HEK293T (cell line): ENCODE measurements around the gene TNFAIP8L2.

ENCODE experiments used
- ARNT ChIP-seq: fragments of 450-650 bp; IDR thresholded peaks from 2 replicates; pipeline ENCODE4 v1.6.1; 2017; ENCODE audit warnings: mild to moderate bottlenecking
- BHLHE40 ChIP-seq: fragments of 450-650 bp; IDR thresholded peaks from 2 replicates; pipeline ENCODE4 v1.6.1; 2016; ENCODE audit warnings: mild to moderate bottlenecking, moderate library complexity, borderline replicate concordance
- CTBP1 ChIP-seq: fragments of 450-650 bp; IDR thresholded peaks from 2 replicates; pipeline ENCODE4 v1.6.1; 2016; ENCODE audit warnings: borderline replicate concordance
- ELF4 ChIP-seq: fragments of 450-650 bp; IDR thresholded peaks from 2 replicates; pipeline ENCODE4 v1.6.1; 2017; ENCODE audit warnings: antibody characterized with exemption
- FOXA1 ChIP-seq: fragments of 450-650 bp; IDR thresholded peaks from 2 replicates; pipeline ENCODE4 v1.6.1; 2016; ENCODE audit warnings: mild to moderate bottlenecking
- FOXK2 ChIP-seq: fragments of 450-650 bp; IDR thresholded peaks from 2 replicates; pipeline ENCODE4 v1.6.1; 2016; ENCODE audit warnings: mild to moderate bottlenecking
- FOXM1 ChIP-seq: fragments of 450-650 bp; IDR thresholded peaks from 2 replicates; pipeline ENCODE4 v1.6.1; 2017; ENCODE audit warnings: mild to moderate bottlenecking, borderline replicate concordance
- HDGF ChIP-seq: fragments of 450-650 bp; IDR thresholded peaks from 2 replicates; pipeline ENCODE4 v1.6.1; 2017; ENCODE audit warnings: antibody characterized with exemption, borderline replicate concordance
- NFRKB ChIP-seq: fragments of 450-650 bp; IDR thresholded peaks from 2 replicates; pipeline ENCODE4 v1.6.1; 2016; ENCODE audit warnings: mild to moderate bottlenecking, moderate library complexity
- PKNOX1 ChIP-seq: fragments of 450-650 bp; IDR thresholded peaks from 2 replicates; pipeline ENCODE4 v1.6.1; 2016
- SP1 ChIP-seq: fragments of 450-650 bp; IDR thresholded peaks from 2 replicates; pipeline ENCODE4 v1.6.1; 2017
- TARDBP ChIP-seq: fragments of 450-650 bp; IDR thresholded peaks from 2 replicates; pipeline ENCODE4 v1.6.1; 2016

DNA sequence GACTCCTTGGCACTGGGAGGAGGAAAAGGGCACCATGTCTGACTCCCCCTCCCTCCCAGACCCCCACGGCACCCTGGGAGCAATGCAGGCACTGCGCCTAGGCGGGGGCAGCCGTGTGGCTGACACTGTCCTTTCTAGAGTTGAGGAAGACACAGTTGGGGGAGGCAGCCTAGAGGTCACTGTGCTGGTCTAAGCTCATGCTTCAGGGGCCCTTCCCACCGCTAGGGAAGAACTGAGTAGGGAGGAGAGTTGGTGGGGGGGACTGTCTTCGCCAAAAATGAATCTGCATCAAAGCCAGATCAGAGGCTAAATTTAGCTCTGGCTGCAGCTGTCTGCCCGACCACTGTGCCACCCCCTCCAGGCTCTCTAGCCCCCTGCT, 13.4 kb upstream of the TNFAIP8L2 start:
- TF ChIP-seq HDGF = no peak
- no peak for TF ChIP-seq TARDBP
- TF ChIP-seq PKNOX1 = no peak
- TF ChIP-seq ELF4 = no peak
- no peak for TF ChIP-seq BHLHE40
- TF ChIP-seq FOXA1 = no peak
- no peak for TF ChIP-seq FOXM1
- TF ChIP-seq ARNT = no peak
- TF ChIP-seq SP1 = no peak
- no peak for TF ChIP-seq FOXK2
- no peak for TF ChIP-seq CTBP1
- TF ChIP-seq NFRKB = no peak
